ENCODE data around the gene BMP7.
"Not testable (repeated sequence)": the region's sequence is repeated elsewhere in the genome, so short reads cannot be mapped to it uniquely, and the experiment has no call there.

The BMP7 gene

GRCh38 chr20:57208198-57208597 lies 58.2 kb downstream of the BMP7 start:
- no peak for DNase-seq

DNA sequence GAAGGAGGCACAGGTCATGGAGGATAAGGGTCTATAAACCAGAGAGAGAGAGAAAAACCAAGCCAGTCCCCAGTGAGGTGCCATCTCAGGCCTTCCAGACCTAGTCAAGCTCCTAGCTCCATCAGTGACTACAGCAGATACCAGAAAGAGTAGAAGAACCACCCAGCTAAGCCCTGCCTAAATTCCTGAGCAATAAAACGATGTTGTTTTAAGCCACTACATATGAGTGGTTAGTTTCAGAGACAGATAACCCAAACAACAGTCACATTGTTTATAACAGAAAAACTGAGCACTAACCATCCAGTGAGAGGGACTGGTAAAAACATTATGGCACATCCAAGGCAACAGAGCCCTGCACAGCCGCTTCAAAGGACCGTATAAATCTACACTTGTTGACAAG lies 59.2 kb downstream of the BMP7 start:
- DNase-seq = no peak

GRCh38 chr20:57205606-57206219 lies 60.7 kb downstream of the BMP7 start:
- DNase-seq = peak; percentile 57

- DNase-seq = no peak
Observed at GRCh38 chr20:57203986-57204385, 62.5 kb downstream of the BMP7 start.

DNA sequence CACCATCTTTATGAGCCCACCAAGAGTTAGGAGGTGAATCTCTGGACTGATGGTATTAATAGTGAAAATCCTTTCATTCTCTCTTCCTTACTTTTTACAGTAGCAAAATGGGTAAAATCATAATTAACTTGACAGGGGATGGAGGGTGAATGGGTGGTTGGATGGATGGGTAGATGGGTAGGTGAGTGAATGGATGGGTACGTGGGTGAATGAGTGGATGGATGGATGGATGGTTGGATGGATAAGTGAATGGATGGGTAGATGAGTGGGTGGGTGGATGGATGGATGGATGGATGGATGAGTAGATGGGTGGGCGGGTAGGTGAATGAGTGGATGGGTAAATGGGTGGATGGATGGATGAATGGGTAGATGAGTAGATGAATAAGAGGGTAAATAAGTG lies 63.2 kb downstream of the BMP7 start:
- DNase-seq = no peak

DNA sequence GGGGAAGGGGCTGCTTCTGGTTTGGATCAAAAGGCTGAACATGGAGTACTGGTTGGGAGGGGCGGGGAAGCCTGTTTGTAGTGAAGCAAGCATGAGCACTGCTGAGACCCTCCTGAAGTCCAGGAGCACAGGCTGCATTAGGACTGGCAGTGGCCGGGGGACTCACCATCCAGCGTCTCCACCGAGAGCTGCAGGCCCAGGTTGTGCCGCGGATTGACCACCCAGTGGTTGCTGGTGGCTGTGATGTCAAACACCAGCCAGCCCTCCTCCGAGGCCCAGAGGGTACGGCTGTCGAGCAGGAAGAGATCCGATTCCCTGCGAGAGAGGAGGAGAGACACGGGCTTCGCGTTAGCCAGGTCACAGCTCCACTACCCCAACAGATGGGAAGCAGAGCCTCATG lies 64.1 kb downstream of the BMP7 start:
- no peak for DNase-seq

DNA sequence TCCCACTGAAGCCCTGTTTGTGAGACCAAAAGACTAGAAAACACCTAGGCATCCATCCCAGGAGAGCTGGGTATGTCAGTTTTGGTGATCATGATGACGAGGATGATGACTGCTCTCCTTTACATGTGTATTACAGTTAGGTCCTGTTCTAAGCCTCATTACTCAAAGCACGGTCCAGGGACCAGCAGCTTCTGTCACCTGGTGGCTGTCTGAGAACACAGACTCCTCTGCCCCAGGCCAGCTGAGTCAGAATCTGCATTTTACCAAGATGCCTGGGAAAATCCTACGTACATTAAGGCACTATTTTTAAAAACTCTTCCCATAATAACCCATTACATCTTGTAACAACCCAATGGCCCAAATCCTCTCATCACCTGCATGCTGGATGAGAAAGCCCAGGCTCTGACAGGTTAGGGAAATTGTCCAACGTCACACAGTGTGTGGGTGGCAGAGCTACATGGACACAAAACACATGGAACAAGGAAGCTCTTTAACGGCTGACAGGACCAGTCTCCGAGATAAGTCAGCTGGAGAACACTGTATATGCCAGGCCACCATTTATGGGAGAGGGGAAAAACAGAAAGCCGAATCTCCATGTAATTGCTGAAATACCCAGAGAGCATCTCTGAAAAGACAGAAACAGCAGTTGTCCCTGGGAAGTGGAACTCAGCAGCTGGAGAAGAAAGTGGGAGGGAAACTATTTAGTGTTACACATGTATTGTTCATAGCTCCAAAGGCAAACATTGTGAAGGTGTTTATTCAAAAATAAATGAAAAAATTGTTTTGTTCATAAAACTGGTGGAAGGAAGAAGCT lies 65.4 kb downstream of the BMP7 start:
- DNase-seq = no peak

DNA sequence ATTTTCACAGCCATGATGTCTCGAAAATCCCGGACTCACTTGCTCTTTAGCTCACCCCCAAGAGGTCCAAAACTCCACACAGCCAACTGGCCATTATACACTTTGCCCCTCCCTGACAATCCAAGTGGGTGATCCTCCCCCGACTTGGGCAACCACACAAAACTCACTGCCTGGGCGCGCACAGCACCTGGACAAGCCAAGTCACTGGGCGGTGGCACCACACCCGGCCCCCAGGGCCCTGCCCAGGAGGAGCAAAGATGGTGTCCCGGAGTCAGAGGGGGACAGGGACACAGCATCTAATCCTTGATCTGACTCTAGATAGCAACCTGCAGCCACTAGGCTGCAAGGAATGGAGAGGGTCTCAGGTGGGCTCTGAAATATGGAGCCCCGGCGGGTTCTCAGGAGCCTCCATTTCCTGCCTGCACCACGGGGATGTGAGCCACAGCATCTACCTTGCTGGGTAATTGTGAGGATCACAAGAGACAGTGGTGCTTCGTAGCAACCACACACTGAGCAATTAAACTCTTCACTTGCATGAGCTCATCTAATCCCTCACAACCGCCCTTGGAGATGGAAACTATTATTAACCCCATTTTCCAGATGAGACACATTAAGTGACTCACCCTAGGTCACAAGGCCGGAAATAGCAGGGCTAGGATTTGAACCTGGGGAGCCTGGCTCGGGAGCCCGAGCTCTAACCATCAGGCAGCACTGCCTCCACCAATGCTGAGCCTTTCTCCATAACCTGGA lies 66.6 kb downstream of the BMP7 start:
- DNase-seq = peak; percentile 15

GRCh38 chr20:57198132-57199072 lies 68.0 kb downstream of the BMP7 start:
- no peak for DNase-seq

DNA sequence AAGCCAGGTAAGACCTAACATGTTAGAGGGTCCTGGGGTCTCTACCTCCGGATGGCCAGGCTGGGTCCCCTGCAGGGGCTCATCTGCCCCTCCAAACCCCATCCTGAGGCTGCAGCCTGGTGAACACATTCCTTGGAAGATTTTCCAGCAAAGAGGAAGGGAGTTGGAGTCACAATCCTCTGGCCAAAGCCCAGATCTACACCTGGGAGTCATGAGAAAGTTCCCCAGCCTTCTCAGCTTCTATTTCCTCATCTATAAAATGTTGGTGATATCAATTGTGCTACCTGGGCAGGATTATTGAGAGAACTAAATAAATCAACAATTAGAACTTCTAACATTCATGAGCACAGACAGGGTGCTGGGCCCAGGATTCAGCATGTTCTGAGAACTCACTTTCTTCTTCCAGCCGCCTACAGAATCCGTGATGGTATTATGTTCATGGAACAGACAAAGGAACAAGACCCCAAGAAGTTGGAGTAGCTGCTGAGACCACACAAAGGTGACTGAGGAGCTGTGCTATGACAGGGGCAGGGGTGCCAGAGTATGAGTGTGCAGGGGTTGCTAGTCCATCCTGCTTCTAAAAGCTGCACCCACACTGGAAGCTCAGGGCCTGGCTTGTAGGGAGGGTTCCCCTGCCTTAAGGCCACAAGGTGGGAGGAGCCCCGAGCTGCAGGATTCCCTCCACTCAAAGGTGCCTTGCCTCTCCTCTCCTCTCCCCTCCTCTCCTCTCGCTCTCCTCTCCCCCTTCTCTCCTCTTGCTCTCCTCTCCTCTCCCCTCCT lies 68.9 kb downstream of the BMP7 start:
- no peak for DNase-seq

GRCh38 chr20:57195469-57196100 lies 70.9 kb downstream of the BMP7 start:
- DNase-seq = peak; percentile 28

GRCh38 chr20:57195023-57195422 lies 71.4 kb downstream of the BMP7 start:
- no peak for DNase-seq

DNA sequence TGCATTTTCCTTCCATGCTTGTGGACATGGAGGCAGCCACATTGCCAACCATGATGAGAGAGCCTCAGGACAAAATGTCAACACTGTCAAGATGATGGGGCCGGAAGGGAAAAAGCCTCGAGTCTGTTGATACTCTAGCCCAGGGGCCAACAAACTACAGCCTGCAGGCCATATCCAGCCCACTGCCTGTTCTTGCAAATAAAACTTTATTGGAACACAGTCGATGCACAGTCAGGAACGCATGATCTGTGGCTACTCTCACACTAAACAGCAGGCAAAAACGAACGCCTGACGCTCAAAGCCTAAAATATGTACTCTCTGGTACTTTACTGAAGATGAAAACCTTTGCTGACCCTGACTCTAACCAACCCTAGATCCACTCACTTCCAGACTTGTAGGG lies 72.3 kb downstream of the BMP7 start:
- DNase-seq = no peak

- DNase-seq = no peak
Observed at GRCh38 chr20:57193094-57193493, 73.3 kb downstream of the BMP7 start.

GRCh38 chr20:57192311-57192710 lies 74.1 kb downstream of the BMP7 start:
- DNase-seq = no peak

GRCh38 chr20:57191265-57191638 lies 75.2 kb downstream of the BMP7 start:
- not testable (repeated sequence) for DNase-seq

DNA sequence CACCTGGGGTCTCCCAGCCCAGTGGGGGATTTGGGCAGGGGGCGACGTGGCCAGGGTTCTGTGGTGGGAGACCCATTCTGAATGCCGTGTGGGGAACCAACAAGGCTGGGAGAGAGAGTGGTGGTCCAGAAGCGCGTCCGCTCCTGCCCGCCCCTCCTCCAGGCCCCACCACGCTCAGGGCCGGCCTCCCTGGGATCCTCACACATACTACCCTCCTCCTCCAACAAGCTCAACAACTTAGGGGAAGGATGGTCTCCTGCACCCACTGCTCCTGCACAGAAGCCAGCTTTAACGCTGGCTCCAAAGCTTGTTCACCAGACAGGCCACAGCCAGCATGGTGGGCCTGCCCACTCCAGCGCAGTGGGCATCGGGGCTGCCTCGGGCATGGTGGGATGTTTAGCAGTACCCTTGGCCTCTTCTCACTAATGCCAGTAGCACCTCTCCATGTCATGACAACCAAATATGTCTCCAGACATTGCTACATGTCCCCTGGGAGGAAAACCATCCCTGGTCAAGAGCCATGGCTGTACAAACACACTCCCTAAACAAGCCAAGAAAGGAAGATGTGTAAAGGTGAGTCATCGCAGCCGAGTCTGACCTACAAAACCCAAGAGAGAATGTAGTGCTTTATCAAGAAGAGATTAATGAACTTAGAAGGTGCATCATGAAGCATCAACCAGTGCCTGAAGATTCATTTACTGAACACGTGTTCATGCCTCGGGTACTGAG lies 75.7 kb downstream of the BMP7 start:
- peak; percentile 14 for DNase-seq

DNA sequence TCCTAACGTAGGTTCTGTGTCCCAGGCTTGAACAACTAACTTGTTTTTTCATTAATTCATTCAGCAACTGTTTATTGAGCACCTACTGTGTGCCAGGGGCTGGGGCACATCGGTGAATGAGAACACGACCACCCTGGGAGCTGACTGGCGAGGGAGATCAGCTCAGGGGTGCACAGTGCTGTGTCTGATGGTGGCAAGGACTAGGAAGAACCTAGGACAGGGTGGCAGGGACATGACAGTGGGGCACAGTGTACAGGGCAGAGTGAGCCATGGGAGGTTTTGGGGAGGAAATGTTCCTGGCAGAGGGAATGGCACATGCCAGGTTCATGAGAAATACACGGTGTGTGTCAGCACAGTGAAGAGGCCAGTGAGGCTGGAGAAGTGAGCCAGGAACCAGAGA lies 76.7 kb downstream of the BMP7 start:
- no peak for DNase-seq

GRCh38 chr20:57188576-57189079 lies 77.8 kb downstream of the BMP7 start:
- DNase-seq = no peak

DNA sequence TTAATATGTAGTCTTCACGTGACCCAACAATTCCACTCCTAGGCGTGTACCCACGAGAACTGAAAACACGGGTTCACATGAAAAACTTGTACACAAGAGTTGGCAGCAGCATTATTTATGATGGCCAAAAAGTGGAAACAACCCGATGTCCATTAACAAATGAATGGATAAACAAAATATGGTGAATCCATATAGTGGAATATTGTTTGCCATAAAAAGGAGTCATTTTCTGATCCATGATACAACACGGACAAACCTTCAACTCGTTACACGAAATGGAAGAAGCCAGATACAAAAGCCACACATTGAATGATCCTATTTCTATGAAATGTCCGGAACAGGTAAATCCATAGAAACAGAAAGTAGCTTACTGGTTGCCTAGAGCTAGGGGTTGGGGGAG lies 78.4 kb downstream of the BMP7 start:
- no peak for DNase-seq
